Activated CD8-positive, alpha-beta memory T cell treated with anti-CD3 and anti-CD28 coated beads, Interleukin-2, amount 10 ng/mL, durations not matched to agents 7 days and 5 days (primary cell): ENCODE data around the gene TMOD3. TPM values are rescaled to one million over a fixed set of nuclear protein-coding genes. Genes with fewer than 3 reads are reported as not detected.

Experiments used
- ATAC-seq: fragments of 150-1000 bp; cut with Tn5 transposase; one replicate; pipeline ENCODE4 v1.10.0; 2021; ENCODE audit warnings: moderate library complexity
- CTCF ChIA-PET: fragments of 350-600 bp; sonication (Branson Sonifier 250); formaldehyde crosslinking; loops from one replicate; lab custom pipeline; 2021; ENCODE audit warnings: antibody characterized with exemption; lab: Charles Lee
- DNase-seq: peaks from one replicate; pipeline ENCODE4 v3.0.0-alpha.2; 2020
- H3K27ac Mint-ChIP-seq: one replicate; pipeline ENCODE4 v1.8.0; 2021; ENCODE audit warnings: mild to moderate bottlenecking, mixed read lengths
- H3K27me3 Mint-ChIP-seq: one replicate; pipeline ENCODE4 v1.8.0; 2021; ENCODE audit warnings: mixed read lengths
- H3K36me3 Mint-ChIP-seq: one replicate; pipeline ENCODE4 v1.8.0; 2021; ENCODE audit warnings: mild to moderate bottlenecking, mixed read lengths
- H3K4me1 Mint-ChIP-seq: one replicate; pipeline ENCODE4 v1.8.0; 2021; ENCODE audit warnings: mixed read lengths
- H3K4me3 Mint-ChIP-seq: one replicate; pipeline ENCODE4 v1.8.0; 2021; ENCODE audit warnings: mild to moderate bottlenecking, moderate library complexity, mixed read lengths
- H3K9me3 Mint-ChIP-seq: one replicate; pipeline ENCODE4 v1.8.0; 2022; ENCODE audit warnings: low read depth, mixed read lengths
- total RNA-seq, 2 experiments: library from RNA; stranded (reverse); gene quantifications; one replicate each; pipeline ENCODE4 v1.2.3, GENCODE V29; 2021

The TMOD3 gene
- total RNA-seq, 2 experiments from 2014 or later = 59.2 to 61.3 TPM

DNA sequence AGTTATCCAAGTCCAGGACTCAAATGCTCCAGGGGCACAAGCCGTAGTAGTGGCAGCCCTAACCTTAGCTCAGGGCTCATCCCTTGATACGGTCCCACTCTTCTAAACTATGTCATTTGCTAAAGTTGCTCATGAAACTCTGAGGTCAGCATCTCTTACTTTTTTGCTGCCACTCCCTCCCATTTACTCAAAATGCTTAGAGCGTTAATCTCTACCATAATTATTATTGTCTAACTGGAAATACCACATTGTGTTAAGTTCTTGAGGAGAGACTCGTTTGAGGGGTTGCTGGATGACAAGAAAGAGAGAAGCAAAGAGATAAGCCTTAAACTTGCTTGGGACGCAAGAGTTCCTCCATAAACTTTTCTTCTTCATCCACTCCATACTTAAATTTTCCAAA lies 26.9 kb upstream of the TMOD3 start:
- no peak overlapping the region for H3K4me3 Mint-ChIP-seq
- no peaks in the 10 kb centered on the region for H3K9me3 Mint-ChIP-seq
- peaks cover 9% of the 10 kb centered on the region for H3K4me1 Mint-ChIP-seq
- ATAC-seq (no peak), DNase-seq (no peak)
- no peak overlapping the region for H3K27ac Mint-ChIP-seq
- CTCF ChIA-PET = interaction anchor here (1.3 kb wide), 1 partner anchor 10 kb away, joined by 4 read pairs; no protein-coding TSS in a partner anchor
- no peaks in the 10 kb centered on the region for H3K27me3 Mint-ChIP-seq
- peaks cover 8% of the 10 kb centered on the region for H3K36me3 Mint-ChIP-seq

- Mint-ChIP-seq H3K9me3 (no peaks in the 10 kb centered on the region), H3K4me3 (no peak overlapping the region), H3K27me3 (no peaks in the 10 kb centered on the region), H3K36me3 (peaks cover 8% of the 10 kb centered on the region), H3K27ac (no peak overlapping the region), H3K4me1 (peaks cover under 1% of the 10 kb centered on the region)
- CTCF ChIA-PET = interaction anchor here (0.6 to 0.9 kb wide), 2 partner anchors 19 to 27 kb away, joined by 3 to 4 read pairs; no protein-coding TSS in a partner anchor
- DNase-seq = no peak
- ATAC-seq = no peak
Measured at GRCh38 chr15:51803965-51804364, 25.5 kb upstream of the TMOD3 start.

DNA sequence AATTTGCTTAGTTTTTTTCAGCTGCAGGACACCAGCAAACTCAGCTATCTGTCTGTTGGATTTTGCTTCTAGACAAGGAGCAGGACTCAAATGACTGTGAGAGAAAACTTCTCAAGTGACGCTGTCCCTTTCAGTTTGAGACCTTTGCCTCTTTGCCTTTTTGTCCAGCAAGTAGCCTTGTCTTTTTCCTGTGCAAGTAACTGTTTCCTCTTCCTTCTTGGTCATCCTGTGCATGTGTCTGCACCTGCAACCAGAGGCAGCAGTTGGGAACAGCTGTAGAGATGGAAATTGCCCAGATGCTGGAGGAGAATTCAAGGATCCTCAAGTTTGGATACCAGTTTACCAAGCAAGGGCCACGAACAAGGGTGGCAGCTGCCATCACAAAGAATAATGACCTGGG lies 23.3 kb upstream of the TMOD3 start:
- Mint-ChIP-seq H3K36me3 (peaks cover 8% of the 10 kb centered on the region), H3K9me3 (no peaks in the 10 kb centered on the region), H3K27me3 (no peaks in the 10 kb centered on the region), H3K4me1 (no peaks in the 10 kb centered on the region), H3K4me3 (no peak overlapping the region), H3K27ac (no peak overlapping the region)
- CTCF ChIA-PET = interaction anchor here (1.0 to 1.3 kb wide), 2 partner anchors 23 to 156 kb away, joined by 3 read pairs; no protein-coding TSS in a partner anchor
- no peak for DNase-seq
- ATAC-seq = no peak

DNA sequence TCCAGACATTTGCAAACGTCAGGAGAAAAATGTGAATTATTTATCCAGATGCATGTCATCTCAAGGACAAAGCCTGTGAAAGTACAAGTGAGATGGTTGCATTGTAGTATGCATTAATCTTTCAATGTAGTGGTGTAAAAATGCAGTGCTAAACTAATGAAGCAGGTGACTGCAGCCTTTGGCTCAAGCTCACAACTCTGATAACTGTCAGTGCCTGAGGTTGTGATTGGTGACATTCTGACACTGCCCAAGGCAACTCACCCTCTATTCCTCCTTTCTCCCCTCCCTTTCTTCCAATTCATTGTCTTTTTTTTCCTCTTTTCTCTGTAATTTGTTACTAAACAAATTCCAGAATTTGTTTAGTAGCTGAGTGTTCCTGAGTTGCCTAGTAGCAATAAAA lies 20.0 kb upstream of the TMOD3 start:
- Mint-ChIP-seq H3K4me3 (no peak overlapping the region), H3K27me3 (no peaks in the 10 kb centered on the region), H3K9me3 (no peaks in the 10 kb centered on the region), H3K4me1 (no peaks in the 10 kb centered on the region), H3K36me3 (peaks cover 8% of the 10 kb centered on the region), H3K27ac (no peak overlapping the region)
- CTCF ChIA-PET = interaction anchor here (0.9 kb wide), 1 partner anchor 46 kb away, joined by 3 read pairs; no protein-coding TSS in a partner anchor
- ATAC-seq (no peak), DNase-seq (no peak)

DNA sequence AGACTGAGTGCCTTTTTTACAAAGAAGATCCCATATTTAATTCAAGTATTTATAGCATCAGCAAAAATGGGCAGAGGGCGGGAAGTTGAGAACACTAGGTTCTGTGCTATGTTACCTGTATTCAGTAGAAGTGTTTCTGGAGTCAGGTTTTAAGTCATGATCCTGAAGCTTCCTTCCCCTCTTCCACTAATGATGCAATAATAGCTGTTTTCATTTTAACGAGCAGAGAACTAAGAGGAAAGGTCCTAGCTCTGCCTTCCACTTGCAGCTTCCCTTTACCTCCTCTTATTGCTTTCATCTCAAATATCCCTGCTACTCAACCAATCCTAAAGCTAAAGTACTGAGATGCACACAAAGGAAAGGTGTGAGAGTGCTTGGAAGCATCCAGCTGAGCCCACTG lies 16.9 kb upstream of the TMOD3 start:
- CTCF ChIA-PET = interaction anchor here (0.9 to 1.0 kb wide), 2 partner anchors 11 to 36 kb away, joined by 3 to 4 read pairs; no protein-coding TSS in a partner anchor
- Mint-ChIP-seq H3K4me1 (no peaks in the 10 kb centered on the region), H3K36me3 (no peaks in the 10 kb centered on the region), H3K4me3 (no peak overlapping the region), H3K9me3 (no peaks in the 10 kb centered on the region), H3K27me3 (no peaks in the 10 kb centered on the region), H3K27ac (no peak overlapping the region)
- ATAC-seq = no peak
- no peak for DNase-seq

DNA sequence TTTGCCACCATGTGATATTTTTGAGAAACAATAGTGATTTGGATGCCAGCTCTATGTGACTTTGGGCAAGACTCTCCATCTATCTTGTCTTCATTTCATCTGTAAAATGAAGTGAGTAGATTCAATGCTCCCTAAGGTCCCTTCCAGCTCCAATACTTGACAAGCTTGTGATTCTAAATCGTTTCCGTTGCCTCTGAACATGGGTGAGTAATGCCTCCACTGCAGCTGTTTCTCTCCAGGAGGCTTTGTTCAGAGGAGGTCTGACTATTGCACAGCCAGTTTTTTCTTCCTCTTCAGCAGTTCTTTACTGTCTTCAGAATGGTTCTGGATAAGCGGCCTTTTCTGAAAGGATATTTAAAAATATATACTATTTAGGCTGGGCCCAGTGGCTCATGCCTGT lies 14.8 kb upstream of the TMOD3 start:
- ATAC-seq (no peak), DNase-seq (no peak)
- Mint-ChIP-seq H3K9me3 (no peaks in the 10 kb centered on the region), H3K4me3 (no peak overlapping the region), H3K27me3 (no peaks in the 10 kb centered on the region), H3K36me3 (no peaks in the 10 kb centered on the region), H3K27ac (no peak overlapping the region), H3K4me1 (no peaks in the 10 kb centered on the region)
- CTCF ChIA-PET = no interaction called here

DNA sequence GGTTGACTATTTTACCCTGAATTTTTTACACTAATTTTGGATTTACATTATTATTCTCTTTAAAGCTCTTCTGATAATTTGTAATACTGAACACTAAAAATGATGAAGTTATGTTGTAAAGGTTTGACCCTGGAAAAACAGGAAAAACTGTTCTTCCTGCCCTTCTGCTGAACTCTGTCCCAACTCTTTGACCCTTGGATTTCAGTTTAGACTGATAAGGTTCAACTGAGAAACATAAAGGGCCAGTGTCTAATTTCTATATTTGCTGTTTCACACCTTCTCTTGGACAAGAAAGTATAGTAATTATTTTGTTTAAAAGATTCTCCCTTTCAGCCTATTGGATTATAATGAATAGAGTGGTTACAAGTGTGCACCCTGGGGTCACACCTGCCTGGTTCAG lies 12.8 kb upstream of the TMOD3 start:
- Mint-ChIP-seq H3K27me3 (no peaks in the 10 kb centered on the region), H3K4me3 (no peak overlapping the region), H3K9me3 (peaks cover 12% of the 10 kb centered on the region), H3K4me1 (no peaks in the 10 kb centered on the region), H3K36me3 (peaks cover 10% of the 10 kb centered on the region), H3K27ac (no peak overlapping the region)
- no peak for ATAC-seq
- DNase-seq = no peak
- CTCF ChIA-PET = interaction anchor here (1.4 kb wide), 1 partner anchor 15 kb away, joined by 4 read pairs; no protein-coding TSS in a partner anchor

GRCh38 chr15:51818150-51818549 lies 11.3 kb upstream of the TMOD3 start:
- H3K36me3 Mint-ChIP-seq = peaks cover 11% of the 10 kb centered on the region
- no peaks in the 10 kb centered on the region for H3K4me1 Mint-ChIP-seq
- H3K9me3 Mint-ChIP-seq = peaks cover 12% of the 10 kb centered on the region
- no peak for DNase-seq
- CTCF ChIA-PET = interaction anchor here (1.0 kb wide), 1 partner anchor 8 kb away, joined by 4 read pairs; no protein-coding TSS in a partner anchor
- no peak overlapping the region for H3K4me3 Mint-ChIP-seq
- no peak for ATAC-seq
- H3K27me3 Mint-ChIP-seq = no peaks in the 10 kb centered on the region
- no peak overlapping the region for H3K27ac Mint-ChIP-seq

DNA sequence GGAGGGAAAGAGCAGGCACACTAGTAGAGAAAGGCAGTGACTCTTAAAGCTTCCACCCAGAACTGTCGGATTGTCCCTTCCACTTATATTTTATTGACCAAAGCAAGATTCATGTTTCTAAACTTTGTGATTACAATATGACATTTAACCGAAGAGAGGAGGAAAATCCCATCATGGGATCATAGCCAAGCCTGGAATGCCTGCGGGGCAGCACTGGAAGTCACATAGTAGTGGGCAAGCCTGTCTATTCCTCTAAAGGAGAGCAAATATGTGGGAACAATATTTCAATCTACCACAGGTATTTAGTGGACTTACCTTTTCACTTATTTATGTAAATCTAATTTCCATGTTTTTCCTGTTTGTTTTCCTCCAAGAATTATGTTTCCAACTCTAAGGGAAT lies 3.8 kb upstream of the TMOD3 start:
- no peaks in the 10 kb centered on the region for H3K27me3 Mint-ChIP-seq
- H3K4me1 Mint-ChIP-seq = peaks cover 6% of the 10 kb centered on the region
- peaks cover 6% of the 10 kb centered on the region for H3K9me3 Mint-ChIP-seq
- H3K4me3 Mint-ChIP-seq = no peak overlapping the region
- peaks cover 9% of the 10 kb centered on the region for H3K36me3 Mint-ChIP-seq
- no peak for ATAC-seq
- CTCF ChIA-PET = interaction anchor here (1.3 to 2.8 kb wide), 2 partner anchors 8 to 49 kb away, joined by 4 to 10 read pairs; no protein-coding TSS in a partner anchor
- H3K27ac Mint-ChIP-seq = no peak overlapping the region
- DNase-seq = no peak

DNA sequence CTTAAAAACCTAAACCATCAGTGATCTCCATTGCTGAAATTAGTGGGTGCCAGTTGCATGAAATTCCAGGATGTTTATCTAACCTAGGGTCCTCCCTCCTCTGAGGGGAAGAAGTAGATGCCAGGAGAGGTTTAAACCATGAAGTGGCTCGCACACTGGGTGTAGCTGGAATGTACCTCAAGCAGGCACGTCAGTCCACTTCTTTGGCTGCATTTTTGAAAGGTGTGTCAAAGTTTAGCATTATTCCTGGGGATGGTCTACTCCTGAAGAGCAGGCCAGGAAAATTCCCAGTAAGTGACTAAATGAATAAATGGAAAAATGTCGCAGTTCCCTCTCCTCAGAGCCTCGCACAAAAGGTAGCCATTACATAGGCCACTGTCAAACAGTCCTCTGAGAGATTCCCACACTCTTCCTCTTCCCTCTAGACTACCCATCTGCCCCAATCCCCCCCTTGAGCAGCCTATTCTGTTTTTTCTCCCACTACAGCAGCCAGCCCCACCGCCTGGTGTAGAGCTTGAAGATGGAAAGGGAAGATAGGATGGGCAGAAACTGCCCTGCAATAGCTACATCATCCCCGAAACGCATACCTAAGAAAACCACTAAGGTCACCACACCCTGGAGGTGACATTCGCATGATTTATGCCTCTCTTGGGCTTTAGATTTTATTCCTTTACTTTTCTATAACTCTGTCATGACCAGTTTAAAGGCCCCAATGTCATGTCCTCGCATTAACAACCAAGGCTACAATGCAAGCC lies 655 bp upstream of the TMOD3 start:
- H3K27ac Mint-ChIP-seq = peak overlapping the region; percentile 92
- no peaks in the 10 kb centered on the region for H3K9me3 Mint-ChIP-seq
- peak overlapping the region; percentile 93 for H3K4me3 Mint-ChIP-seq
- no peaks in the 10 kb centered on the region for H3K27me3 Mint-ChIP-seq
- H3K4me1 Mint-ChIP-seq = peaks cover 33% of the 10 kb centered on the region
- H3K36me3 Mint-ChIP-seq = peaks cover 11% of the 10 kb centered on the region
- DNase-seq (no peak), ATAC-seq (no peak)
- CTCF ChIA-PET = no interaction called here

- CTCF ChIA-PET = interaction anchor here (0.7 to 1.2 kb wide), 2 partner anchors 16 to 54 kb away, joined by 3 to 4 read pairs; no protein-coding TSS in a partner anchor
- DNase-seq (no peak), ATAC-seq (no peak)
- Mint-ChIP-seq H3K9me3 (no peaks in the 10 kb centered on the region), H3K4me3 (peak overlapping the region; percentile 93), H3K27me3 (no peaks in the 10 kb centered on the region), H3K4me1 (peaks cover 43% of the 10 kb centered on the region), H3K27ac (peak overlapping the region; percentile 92), H3K36me3 (peaks cover 14% of the 10 kb centered on the region)
Measured at GRCh38 chr15:51830276-51830806, 888 bp downstream of the TMOD3 start.

GRCh38 chr15:51833772-51834171 lies 4.3 kb downstream of the TMOD3 start:
- no peaks in the 10 kb centered on the region for H3K27me3 Mint-ChIP-seq
- CTCF ChIA-PET = no interaction called here
- peak overlapping the region; percentile 41 for H3K27ac Mint-ChIP-seq
- DNase-seq (no peak), ATAC-seq (no peak)
- H3K4me1 Mint-ChIP-seq = peaks cover 68% of the 10 kb centered on the region
- H3K4me3 Mint-ChIP-seq = no peak overlapping the region
- peaks cover 25% of the 10 kb centered on the region for H3K36me3 Mint-ChIP-seq
- H3K9me3 Mint-ChIP-seq = no peaks in the 10 kb centered on the region

DNA sequence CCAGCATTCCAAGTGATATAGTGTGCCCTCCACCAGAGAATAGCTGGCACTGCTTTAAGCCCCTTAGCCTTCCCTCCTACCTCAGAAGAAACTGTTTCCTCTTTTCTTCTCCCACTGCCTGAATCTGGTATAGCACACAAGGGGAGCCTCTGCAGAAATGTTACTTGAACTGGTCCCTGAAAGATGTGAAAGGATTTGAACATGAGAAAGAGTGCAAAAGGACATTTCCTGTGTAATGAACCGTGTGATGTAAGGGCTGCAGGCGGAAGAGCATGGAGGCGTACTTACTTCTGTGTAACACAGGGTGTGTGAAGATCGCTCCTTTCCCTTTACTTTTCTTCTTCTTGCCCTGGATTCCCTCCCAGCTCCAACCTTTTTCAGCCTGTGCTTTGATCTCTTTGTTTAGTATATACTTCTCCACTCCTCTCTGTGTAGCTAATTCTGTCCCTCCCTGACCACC lies 8.4 kb downstream of the TMOD3 start:
- Mint-ChIP-seq H3K36me3 (peaks cover 19% of the 10 kb centered on the region), H3K27ac (peak overlapping the region; percentile 50), H3K27me3 (no peaks in the 10 kb centered on the region), H3K4me3 (peak overlapping the region; percentile 27), H3K4me1 (peaks cover 71% of the 10 kb centered on the region), H3K9me3 (no peaks in the 10 kb centered on the region)
- CTCF ChIA-PET = no interaction called here
- ATAC-seq (peak; percentile 50), DNase-seq (no peak)
